Kidney epithelial cell (primary cell): Measurements from ENCODE around the gene SRCIN1. TPM values are rescaled to one million over a fixed set of nuclear protein-coding genes. Genes with fewer than 3 reads are reported as not detected.

Source experiments
- DNase-seq: peaks from one replicate; pipeline ENCODE4 v3.0.0-alpha.2; 2010; ENCODE audit warnings: low read depth
- H3K27me3 ChIP-seq: 2 replicates; pipeline ENCODE4 v1.6.0; 2011; ENCODE audit warnings: low read length; ENCODE audit not compliant: control insufficient read depth, insufficient read depth
- H3K36me3 ChIP-seq: 2 replicates; pipeline ENCODE4 v1.5.1; 2011; ENCODE audit warnings: low read length; ENCODE audit not compliant: control insufficient read depth, insufficient read depth
- H3K4me3 ChIP-seq: 2 replicates; pipeline ENCODE4 v1.5.1; 2011; ENCODE audit warnings: low read depth, mild to moderate bottlenecking, control low read depth, low read length
- total RNA-seq: library from RNA; depleted of rRNA; stranded (reverse); fragments of >200 nt; gene quantifications from 2 replicates; pipeline ENCODE4 v1.2.3, GENCODE V29; 2015
- TF ChIP-seq, protein P1 (sequence below): IDR thresholded peaks from 2 replicates; pipeline ENCODE4 v1.5.1; 2011; ENCODE audit warnings: mild to moderate bottlenecking, moderate library complexity, low read length, control low read depth, inconsistent platforms; ENCODE audit not compliant: insufficient read depth, poor library complexity, severe bottlenecking

Gene SRCIN1
- total RNA-seq, 1 donor from 2014 or later, result 0.84 TPM

DNA sequence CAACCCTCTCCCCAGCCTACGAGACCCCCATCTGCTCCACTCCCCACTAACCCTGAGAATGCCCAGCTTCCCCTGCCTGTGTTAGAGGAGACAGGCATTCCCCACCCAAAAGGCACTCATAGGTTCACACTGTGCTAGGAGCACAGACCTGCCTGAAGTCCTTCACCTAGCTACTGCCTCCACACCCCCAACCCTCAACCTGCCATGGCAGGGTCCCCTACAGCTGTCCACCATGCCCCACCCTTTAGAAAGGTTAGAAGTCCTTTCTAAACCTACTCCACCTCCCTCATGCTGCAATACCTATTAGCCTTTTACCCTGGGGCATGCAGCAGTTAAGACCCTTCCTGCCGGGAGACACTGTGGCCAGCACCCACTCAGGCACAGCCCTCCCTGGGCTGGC is 9.1 kb downstream of the SRCIN1 start:
- TF ChIP-seq, protein P1, sequence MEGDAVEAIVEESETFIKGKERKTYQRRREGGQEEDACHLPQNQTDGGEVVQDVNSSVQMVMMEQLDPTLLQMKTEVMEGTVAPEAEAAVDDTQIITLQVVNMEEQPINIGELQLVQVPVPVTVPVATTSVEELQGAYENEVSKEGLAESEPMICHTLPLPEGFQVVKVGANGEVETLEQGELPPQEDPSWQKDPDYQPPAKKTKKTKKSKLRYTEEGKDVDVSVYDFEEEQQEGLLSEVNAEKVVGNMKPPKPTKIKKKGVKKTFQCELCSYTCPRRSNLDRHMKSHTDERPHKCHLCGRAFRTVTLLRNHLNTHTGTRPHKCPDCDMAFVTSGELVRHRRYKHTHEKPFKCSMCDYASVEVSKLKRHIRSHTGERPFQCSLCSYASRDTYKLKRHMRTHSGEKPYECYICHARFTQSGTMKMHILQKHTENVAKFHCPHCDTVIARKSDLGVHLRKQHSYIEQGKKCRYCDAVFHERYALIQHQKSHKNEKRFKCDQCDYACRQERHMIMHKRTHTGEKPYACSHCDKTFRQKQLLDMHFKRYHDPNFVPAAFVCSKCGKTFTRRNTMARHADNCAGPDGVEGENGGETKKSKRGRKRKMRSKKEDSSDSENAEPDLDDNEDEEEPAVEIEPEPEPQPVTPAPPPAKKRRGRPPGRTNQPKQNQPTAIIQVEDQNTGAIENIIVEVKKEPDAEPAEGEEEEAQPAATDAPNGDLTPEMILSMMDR, result no peak
- DNase-seq, result no peak
- Histone ChIP-seq H3K36me3 (no peaks in the 10 kb centered on the region), H3K27me3 (peaks cover 72% of the 10 kb centered on the region), H3K4me3 (no peak overlapping the region)

- Histone ChIP-seq H3K36me3 (no peaks in the 10 kb centered on the region), H3K4me3 (no peak overlapping the region), H3K27me3 (peaks cover 64% of the 10 kb centered on the region)
- TF ChIP-seq, protein P1, result no peak
- DNase-seq, result no peak
Measured at GRCh38 chr17:38595892-38596291, 9.9 kb downstream of the SRCIN1 start.

DNA sequence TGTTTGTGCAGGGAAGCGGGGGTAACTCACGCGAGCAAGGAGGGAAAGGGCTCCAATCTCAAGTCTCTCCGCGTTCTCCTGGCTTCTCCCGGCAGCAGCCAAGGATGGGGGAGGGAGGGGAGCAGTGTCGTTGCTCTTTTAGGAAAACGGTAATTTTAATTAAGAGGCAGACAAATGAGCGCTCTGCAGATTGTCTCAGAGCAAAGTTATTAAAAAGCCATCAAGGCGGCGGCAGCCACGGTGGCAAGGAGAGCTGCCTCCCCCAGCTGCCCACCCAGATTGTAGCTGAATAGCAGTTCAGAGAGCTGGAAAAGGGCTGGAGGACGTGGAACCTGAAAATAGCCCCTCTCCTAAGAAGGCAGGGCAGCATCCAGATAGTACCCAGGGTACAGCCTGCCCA is 11.6 kb downstream of the SRCIN1 start:
- no peak overlapping the region for H3K4me3 ChIP-seq
- peaks cover 59% of the 10 kb centered on the region for H3K27me3 ChIP-seq
- H3K36me3 ChIP-seq, result no peaks in the 10 kb centered on the region
- TF ChIP-seq, protein P1, result no peak
- no peak for DNase-seq

DNA sequence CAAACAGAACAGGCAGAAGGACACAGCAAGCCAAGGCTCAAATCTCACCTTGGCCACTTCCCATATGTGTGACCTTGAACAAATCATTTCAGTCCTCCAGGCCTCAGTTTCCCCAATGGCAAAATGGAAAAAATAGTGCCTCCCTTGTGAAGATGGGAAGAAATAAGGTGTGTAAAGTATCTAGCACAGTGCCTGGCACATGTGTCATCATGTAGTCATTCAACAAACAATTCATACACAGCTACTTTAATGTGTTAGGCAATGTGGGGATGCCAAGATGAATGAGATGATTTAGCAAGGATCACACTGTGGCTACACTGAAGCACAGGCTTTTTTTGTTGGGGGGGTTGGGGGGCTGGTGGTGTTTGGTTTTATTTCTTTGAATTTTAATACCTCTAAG is 13.3 kb downstream of the SRCIN1 start:
- TF ChIP-seq, protein P1, result no peak
- Histone ChIP-seq H3K36me3 (no peaks in the 10 kb centered on the region), H3K4me3 (no peak overlapping the region), H3K27me3 (peaks cover 66% of the 10 kb centered on the region)
- DNase-seq, result no peak

GRCh38 chr17:38591759-38592241 is 14.0 kb downstream of the SRCIN1 start:
- H3K36me3 ChIP-seq, result no peaks in the 10 kb centered on the region
- peaks cover 67% of the 10 kb centered on the region for H3K27me3 ChIP-seq
- TF ChIP-seq, protein P1, result no peak
- H3K4me3 ChIP-seq, result no peak overlapping the region
- peak; percentile 18 for DNase-seq
